ENCODE data around the gene CFAP74.

The CFAP74 gene

GRCh38 chr1:2042830-2043773 is 39.5 kb upstream of the CFAP74 start:
- no peak for DNase-seq

- no peak for DNase-seq
Measured at GRCh38 chr1:2041887-2042286, 38.3 kb upstream of the CFAP74 start.

GRCh38 chr1:2041305-2041704 is 37.7 kb upstream of the CFAP74 start:
- no peak for DNase-seq

- no peak for DNase-seq
Measured at GRCh38 chr1:2039251-2039650, 35.7 kb upstream of the CFAP74 start.

GRCh38 chr1:2038229-2038628 is 34.6 kb upstream of the CFAP74 start:
- DNase-seq: no peak

GRCh38 chr1:2037314-2037979 is 33.9 kb upstream of the CFAP74 start:
- no peak for DNase-seq

- DNase-seq: no peak
Measured at GRCh38 chr1:2036287-2036686, 32.7 kb upstream of the CFAP74 start.

- DNase-seq: no peak
Measured at GRCh38 chr1:2033165-2033564, 29.6 kb upstream of the CFAP74 start.

- DNase-seq: no peak
Measured at GRCh38 chr1:2032737-2033136, 29.2 kb upstream of the CFAP74 start.

GRCh38 chr1:2031546-2032540 is 28.3 kb upstream of the CFAP74 start:
- DNase-seq: no peak

GRCh38 chr1:2030076-2030871 is 26.7 kb upstream of the CFAP74 start:
- DNase-seq: no peak

GRCh38 chr1:2029561-2029960 is 26.0 kb upstream of the CFAP74 start:
- DNase-seq: no peak

GRCh38 chr1:2028870-2029560 is 25.4 kb upstream of the CFAP74 start:
- DNase-seq: no peak

- DNase-seq: no peak
Measured at GRCh38 chr1:2027961-2028583, 24.5 kb upstream of the CFAP74 start.

- DNase-seq: no peak
Measured at GRCh38 chr1:2025491-2025981, 21.9 kb upstream of the CFAP74 start.

GRCh38 chr1:2024887-2025286 is 21.3 kb upstream of the CFAP74 start:
- no peak for DNase-seq

GRCh38 chr1:2024451-2024850 is 20.9 kb upstream of the CFAP74 start:
- no peak for DNase-seq

GRCh38 chr1:2023187-2023586 is 19.6 kb upstream of the CFAP74 start:
- DNase-seq: no peak

GRCh38 chr1:2022063-2022770 is 18.6 kb upstream of the CFAP74 start:
- DNase-seq: no peak

GRCh38 chr1:2021550-2021949 is 18.0 kb upstream of the CFAP74 start:
- no peak for DNase-seq

Measured in hematopoietic multipotent progenitor cell treated with erythropoietin and hydrocortisone succinate and interleukin-3 and kit ligand, for 8 days (in vitro differentiated cells).